IPS-18c (cell line): ENCODE data around the gene ZNF423.

Experiments
- H3K4me3 ChIP-seq: 2 replicates; pipeline ENCODE4 v1.7.0; 2013; ENCODE audit warnings: low read depth, mild to moderate bottlenecking, low read length, moderate library complexity; ENCODE audit not compliant: insufficient read depth
- H3K9me3 ChIP-seq: one replicate; pipeline ENCODE4 v1.6.1; 2013; ENCODE audit warnings: mild to moderate bottlenecking, low read length, moderate library complexity; ENCODE audit not compliant: control insufficient read depth, insufficient read depth

ZNF423 gene

GRCh38 chr16:49471038-49471727 is 384.7 kb downstream of the ZNF423 start:
- Histone ChIP-seq H3K9me3 (no peaks in the 10 kb centered on the region), H3K4me3 (no peak overlapping the region)

GRCh38 chr16:49470513-49470991 is 385.4 kb downstream of the ZNF423 start:
- no peaks in the 10 kb centered on the region for H3K9me3 ChIP-seq
- H3K4me3 ChIP-seq = no peak overlapping the region

- Histone ChIP-seq H3K9me3 (no peaks in the 10 kb centered on the region), H3K4me3 (no peak overlapping the region)
These were observed 385.9 kb downstream of the ZNF423 start for GRCh38 chr16:49469930-49470451.

DNA sequence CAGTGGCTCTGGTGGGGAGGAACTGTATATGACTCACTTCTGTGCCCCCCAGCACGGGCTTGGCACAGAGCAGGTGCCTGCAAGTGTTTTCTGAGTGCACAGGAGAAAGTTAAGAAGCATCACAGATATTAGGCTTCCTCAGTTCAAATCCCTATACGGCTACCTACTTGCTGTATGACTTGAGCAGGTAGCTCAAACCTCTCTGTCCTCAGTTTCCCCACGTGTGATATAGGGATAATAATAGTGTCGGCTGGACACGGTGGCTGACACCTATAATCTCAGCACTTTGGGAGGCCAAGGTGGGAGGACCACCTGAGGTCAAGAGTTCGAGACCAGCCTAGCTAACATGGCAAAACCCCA is 386.6 kb downstream of the ZNF423 start:
- no peak overlapping the region for H3K4me3 ChIP-seq
- no peaks in the 10 kb centered on the region for H3K9me3 ChIP-seq

- H3K4me3 ChIP-seq = no peak overlapping the region
- no peaks in the 10 kb centered on the region for H3K9me3 ChIP-seq
These were observed 387.2 kb downstream of the ZNF423 start for GRCh38 chr16:49468611-49469310.

DNA sequence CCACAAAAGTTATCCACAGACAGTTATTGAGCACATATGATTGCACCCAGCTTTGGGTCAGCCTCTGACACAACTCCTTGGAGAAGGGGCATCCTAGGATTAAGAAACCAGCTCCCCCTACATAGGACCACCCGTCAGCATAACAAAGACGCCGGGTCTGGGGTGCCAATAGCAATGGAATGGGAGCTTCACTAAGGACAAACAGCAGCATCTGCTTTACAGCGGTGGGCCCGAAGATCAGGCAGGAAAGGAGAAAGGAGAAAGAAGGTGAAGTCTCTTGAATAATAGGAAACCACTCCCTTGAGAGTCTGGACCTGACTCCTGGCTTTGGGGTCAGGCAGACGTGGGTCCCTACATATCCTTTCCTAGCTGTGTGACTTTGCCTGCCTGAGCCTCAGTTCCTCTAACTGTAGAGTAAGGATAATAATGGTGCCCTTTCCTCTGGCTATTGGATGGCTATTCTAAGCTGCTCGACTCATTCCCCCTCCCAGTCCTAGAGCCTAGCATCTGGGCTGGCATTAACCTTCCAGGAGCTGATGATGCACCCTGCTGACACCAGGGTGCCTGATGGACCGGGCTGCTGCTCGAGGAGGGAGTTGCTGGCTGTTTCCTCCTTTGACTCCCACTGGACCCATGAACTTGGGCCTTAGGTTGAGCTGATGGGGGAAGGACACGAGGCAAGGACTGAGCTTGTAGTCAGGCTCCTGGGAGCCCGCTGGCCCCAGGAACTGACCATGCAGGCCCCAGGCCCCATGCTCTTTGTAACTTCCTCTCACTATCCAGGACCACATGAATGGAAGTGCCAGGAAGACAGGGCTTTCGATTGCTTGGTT is 388.2 kb downstream of the ZNF423 start:
- H3K4me3 ChIP-seq = no peak overlapping the region
- no peaks in the 10 kb centered on the region for H3K9me3 ChIP-seq

GRCh38 chr16:49466881-49467280 is 389.0 kb downstream of the ZNF423 start:
- Histone ChIP-seq H3K4me3 (no peak overlapping the region), H3K9me3 (no peaks in the 10 kb centered on the region)

DNA sequence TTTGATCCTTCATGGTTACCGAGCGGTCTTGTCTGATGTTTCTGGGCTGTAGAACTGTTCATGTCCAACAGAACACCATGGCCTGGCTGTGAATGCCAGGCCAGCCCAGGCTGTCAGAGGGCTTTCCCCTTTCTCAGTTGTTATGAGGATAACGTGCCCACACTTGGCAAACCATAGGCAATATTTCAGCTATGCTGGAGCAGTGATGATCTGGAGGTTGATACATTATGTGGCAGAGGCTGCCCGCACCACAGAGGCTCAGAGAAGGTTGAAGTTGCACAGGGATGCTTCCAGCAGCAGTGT is 389.4 kb downstream of the ZNF423 start:
- Histone ChIP-seq H3K4me3 (no peak overlapping the region), H3K9me3 (no peaks in the 10 kb centered on the region)

GRCh38 chr16:49465661-49466528 is 390.0 kb downstream of the ZNF423 start:
- Histone ChIP-seq H3K9me3 (no peaks in the 10 kb centered on the region), H3K4me3 (peak overlapping the region; percentile 71; the same call in 1 of the 2 replicates)

DNA sequence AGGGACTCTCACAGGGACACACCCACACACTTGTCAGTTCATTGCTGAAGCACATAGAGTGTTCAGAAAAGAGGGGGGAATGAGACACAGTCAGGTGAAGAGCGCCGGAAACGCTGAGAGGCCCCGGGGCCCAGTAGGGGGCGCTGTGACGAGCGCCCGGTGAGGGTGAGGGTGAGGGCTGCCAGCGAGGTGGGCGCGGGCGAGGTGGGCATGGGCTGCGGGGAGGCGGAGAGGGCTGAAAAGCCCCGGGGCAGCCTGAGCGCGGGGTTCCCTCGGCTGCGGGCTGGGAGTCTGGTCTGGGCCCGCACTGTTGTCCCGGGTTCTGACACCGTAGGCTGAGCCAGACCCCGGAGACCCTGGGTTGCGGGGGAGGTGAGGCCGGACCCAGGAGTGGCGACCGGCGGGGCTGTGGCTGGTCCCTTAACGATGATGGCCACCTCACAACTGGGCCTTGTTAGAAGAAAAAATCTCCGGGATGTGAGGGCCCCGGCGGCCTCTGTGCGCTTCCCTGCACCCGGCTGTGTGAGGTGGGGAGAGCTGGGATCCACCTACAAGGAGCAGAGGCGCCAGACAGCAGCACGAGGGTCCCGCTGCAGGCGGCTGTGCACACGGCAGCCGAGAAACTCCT is 390.9 kb downstream of the ZNF423 start:
- no peaks in the 10 kb centered on the region for H3K9me3 ChIP-seq
- peak overlapping the region; percentile 71 for H3K4me3 ChIP-seq

DNA sequence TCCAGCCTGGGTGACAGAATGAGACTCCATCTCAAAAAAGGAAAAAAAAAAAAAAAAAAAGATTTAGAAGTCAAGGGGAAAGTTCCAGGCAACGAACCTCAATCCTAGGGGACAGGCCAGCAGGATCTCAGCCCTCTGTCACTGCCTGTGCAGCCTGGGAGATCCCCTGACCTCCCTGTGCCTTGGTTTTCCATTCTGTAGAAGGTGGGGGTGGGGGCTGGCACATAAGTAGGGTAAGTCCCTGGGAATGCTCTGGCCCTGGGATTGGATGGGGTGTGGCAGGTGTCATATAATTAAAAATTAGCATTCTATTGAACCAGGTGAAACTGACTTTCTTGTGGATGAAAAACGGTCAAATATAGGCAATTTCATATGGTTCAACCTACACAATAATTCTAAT is 391.8 kb downstream of the ZNF423 start:
- no peaks in the 10 kb centered on the region for H3K9me3 ChIP-seq
- no peak overlapping the region for H3K4me3 ChIP-seq

- Histone ChIP-seq H3K9me3 (no peaks in the 10 kb centered on the region), H3K4me3 (no peak overlapping the region)
These were observed 392.4 kb downstream of the ZNF423 start for GRCh38 chr16:49463529-49463928.

DNA sequence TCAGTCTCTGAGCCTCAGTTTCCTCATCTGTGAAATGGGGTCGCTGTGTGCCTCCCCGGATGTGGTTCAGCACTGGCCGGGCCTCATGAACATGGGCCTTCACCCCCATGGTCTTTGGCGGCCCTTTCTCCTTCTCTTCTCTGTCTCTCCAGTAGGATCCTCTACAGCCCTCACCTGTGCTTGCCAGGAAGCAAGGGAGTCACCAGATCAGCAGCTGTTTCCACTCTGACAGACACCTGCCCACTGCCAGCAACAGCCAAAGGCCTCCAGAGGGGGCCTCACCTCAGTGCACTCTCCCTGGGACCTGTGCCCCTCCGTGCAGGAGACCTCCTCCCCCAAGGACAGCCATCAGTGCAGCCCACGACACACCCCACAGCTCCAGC is 392.9 kb downstream of the ZNF423 start:
- Histone ChIP-seq H3K9me3 (no peaks in the 10 kb centered on the region), H3K4me3 (no peak overlapping the region)

DNA sequence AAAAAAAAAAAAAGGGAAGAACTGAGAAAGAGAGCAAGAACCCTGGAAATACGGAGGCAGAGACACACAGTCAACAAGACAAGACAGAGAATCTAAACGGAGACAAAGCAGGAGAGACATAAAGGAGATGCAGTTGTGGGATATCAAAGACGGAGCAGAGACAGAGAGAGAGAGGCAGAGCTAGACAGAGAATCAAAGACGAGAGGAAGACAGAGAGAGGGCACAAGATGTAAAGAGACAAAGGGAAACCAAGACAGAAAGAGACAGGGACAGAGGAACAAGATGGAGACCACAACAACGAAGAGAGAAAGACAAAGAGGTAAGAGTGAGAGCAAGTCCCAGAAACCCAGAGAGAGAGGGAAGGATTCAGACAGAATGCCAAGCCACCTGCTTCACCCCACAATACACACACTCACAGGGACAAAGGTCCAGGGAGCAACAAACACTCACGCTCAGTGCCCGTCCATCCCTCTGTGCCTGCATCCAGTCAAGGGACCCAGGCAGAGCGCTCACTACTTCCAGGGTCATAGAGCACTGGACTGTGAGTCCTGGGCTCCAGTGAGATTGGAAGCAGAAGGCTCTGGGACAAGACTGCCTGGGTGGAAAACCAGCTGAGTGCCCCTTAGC is 393.4 kb downstream of the ZNF423 start:
- no peak overlapping the region for H3K4me3 ChIP-seq

GRCh38 chr16:49461517-49461951 is 394.4 kb downstream of the ZNF423 start:
- no peaks in the 10 kb centered on the region for H3K9me3 ChIP-seq
- H3K4me3 ChIP-seq = no peak overlapping the region

More for the DNA sequence above, 393.4 kb downstream of the ZNF423 start:
- H3K9me3 ChIP-seq = no peaks in the 10 kb centered on the region

DNA sequence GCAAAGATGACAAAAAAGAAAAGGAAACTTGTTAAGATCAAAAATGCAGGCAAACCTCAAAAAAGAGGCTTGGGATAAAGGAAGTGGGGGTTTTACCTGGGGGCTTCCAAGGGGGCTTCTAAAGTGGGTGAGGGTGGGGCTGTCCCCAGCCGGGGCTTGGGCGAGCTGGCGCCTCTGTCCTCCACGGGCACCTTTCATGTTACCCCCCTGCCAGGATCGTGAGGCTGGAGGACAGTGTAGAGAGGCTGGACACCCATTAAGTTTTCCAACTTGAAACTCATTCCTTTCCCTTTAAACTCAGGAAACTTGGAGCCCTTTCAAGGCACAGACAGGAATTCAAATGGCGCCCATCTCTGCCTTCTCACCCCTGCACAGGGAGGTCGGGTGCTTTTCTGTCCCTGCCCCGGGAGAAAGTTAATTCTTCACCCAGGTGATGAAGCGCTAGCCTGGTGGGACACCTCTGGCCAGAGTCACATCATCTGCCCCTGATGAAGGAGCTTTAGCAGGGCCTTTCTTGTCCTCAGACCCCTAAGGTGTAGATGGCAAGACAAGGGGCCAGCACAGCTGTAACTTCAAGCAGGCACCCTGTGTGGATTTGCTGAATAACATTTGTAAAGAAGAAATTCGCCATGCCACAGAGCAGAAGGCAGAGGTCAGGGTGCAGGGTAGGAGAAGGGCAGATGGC is 395.0 kb downstream of the ZNF423 start:
- Histone ChIP-seq H3K9me3 (no peaks in the 10 kb centered on the region), H3K4me3 (no peak overlapping the region)
